Activated T-cell treated with anti-CD3 and anti-CD28 coated beads, Interleukin-2, amount 50 U/mL, for 4 hours (primary cell): Measurements from ENCODE around the gene CRIP1. TPM values are rescaled to one million over a fixed set of nuclear protein-coding genes. Genes with fewer than 3 reads are reported as not detected.

ENCODE experiments used
- ATAC-seq, 2 donors: fragments of 200-7000 bp; cut with Tn5 transposase; one replicate each; pipeline ENCODE4 v1.10.0; 2021
- DNase-seq: peaks from one replicate; pipeline ENCODE4 v3.0.0-alpha.2; 2020
- H3K27me3 Mint-ChIP-seq: one replicate; pipeline ENCODE4 v1.8.0; 2021; ENCODE audit warnings: low read depth, mixed read lengths
- H3K36me3 Mint-ChIP-seq: one replicate; pipeline ENCODE4 v1.8.0; 2022; ENCODE audit warnings: mixed read lengths; ENCODE audit not compliant: insufficient read depth
- H3K4me1 Mint-ChIP-seq: one replicate; pipeline ENCODE4 v1.8.0; 2021; ENCODE audit warnings: low read depth, mixed read lengths
- H3K4me3 Mint-ChIP-seq: one replicate; pipeline ENCODE4 v1.8.0; 2021; ENCODE audit warnings: mild to moderate bottlenecking, moderate library complexity, mixed read lengths
- H3K9me3 Mint-ChIP-seq: one replicate; pipeline ENCODE4 v1.8.0; 2021; ENCODE audit warnings: mixed read lengths
- total RNA-seq, 3 donors: library from RNA; stranded (reverse); gene quantifications; one replicate each; pipeline ENCODE4 v1.2.1, GENCODE V29; 2021

Gene CRIP1
- total RNA-seq, 3 donors from 2014 or later: 24.9 to 43.9 (median 33.5) TPM

DNA sequence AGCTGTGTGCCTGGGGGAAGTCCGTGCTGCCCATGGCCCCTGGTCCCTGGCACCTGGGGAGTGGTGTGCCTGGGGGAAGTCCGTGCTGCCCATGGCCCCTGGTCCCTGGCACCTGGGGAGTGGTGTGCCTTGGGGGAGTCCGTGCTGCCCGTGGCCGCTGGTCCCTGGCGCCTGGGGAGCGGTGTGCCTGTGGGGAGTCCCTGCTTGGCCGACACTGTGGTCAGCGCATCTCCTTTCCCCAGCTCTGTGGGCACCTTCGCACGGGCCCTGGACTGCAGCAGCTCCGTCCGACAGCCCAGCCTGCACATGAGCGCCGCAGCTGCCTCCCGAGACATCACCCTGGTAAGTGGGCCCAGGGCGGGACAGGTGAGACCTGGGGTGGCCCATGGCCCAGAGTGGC, 26.6 kb upstream of the CRIP1 start:
- H3K4me1 Mint-ChIP-seq: no peaks in the 10 kb centered on the region
- H3K36me3 Mint-ChIP-seq: peaks cover 6% of the 10 kb centered on the region

DNA sequence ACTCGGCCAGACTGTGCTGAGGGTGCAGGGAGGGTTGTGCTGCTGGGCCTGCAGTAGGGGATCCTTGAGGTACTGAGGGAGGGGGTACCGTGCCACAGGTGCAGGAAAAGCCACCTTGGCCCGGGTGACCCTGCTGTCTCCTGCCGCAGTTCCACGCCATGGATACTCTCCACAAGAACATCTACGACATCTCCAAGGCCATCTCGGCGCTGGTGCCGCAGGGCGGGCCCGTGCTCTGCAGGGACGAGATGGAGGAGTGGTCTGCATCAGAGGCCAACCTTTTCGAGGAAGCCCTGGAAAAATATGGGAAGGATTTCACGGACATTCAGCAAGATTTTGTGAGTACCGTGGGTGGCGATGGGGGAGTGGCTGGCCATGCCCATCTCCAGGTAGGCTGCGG, 26.1 kb upstream of the CRIP1 start:
- Mint-ChIP-seq H3K4me1 (no peaks in the 10 kb centered on the region), H3K4me3 (no peak overlapping the region), H3K36me3 (peaks cover 2% of the 10 kb centered on the region), H3K9me3 (no peaks in the 10 kb centered on the region), H3K27me3 (no peaks in the 10 kb centered on the region)
- DNase-seq (no peak), ATAC-seq (no peak)

More for the DNA sequence above, 26.6 kb upstream of the CRIP1 start:
- H3K27me3 Mint-ChIP-seq: no peaks in the 10 kb centered on the region
- DNase-seq (no peak), ATAC-seq (no peak)
- H3K4me3 Mint-ChIP-seq: no peak overlapping the region
- no peaks in the 10 kb centered on the region for H3K9me3 Mint-ChIP-seq

DNA sequence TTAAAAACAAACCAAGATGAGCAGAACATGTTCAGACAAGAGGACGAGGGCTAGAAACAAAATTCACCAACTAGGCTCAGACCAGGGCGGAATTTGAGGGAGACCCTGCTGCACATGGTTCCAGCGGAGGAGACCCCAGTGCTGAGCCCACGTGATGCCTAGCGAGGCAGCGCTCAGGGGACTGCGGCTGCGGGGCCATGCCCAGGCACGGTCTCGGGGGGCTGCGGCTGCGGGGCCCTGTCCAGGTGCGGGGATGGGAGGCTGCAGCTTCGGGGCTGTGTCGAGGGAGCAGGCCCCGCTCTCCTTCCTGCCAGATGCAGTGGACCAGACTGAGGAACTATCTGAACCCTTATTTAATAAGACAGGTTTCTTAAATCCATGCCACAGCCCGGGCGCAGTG, 24.8 kb upstream of the CRIP1 start:
- no peaks in the 10 kb centered on the region for H3K9me3 Mint-ChIP-seq
- no peak overlapping the region for H3K4me3 Mint-ChIP-seq
- no peaks in the 10 kb centered on the region for H3K4me1 Mint-ChIP-seq
- DNase-seq: no peak
- no peaks in the 10 kb centered on the region for H3K27me3 Mint-ChIP-seq
- H3K36me3 Mint-ChIP-seq: no peaks in the 10 kb centered on the region
- ATAC-seq: no peak

DNA sequence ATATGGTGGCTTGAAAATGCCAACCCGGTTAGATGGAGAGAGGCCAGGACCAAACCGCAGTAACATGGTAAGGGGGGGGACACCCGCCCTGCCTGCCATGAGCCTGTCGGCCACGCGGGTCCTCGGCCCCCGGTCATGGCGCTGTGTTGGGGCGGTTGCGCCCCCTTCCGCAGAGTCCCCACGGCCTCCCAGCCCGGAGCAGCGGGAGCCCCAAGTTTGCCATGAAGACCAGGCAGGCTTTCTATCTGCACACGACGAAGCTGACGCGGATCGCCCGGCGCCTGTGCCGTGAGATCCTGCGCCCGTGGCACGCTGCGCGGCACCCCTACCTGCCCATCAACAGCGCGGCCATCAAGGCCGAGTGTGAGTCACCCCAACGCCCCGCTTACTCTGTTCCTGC, 22.2 kb upstream of the CRIP1 start:
- Mint-ChIP-seq H3K9me3 (no peaks in the 10 kb centered on the region), H3K27me3 (no peaks in the 10 kb centered on the region), H3K4me1 (no peaks in the 10 kb centered on the region), H3K36me3 (no peaks in the 10 kb centered on the region), H3K4me3 (no peak overlapping the region)
- no peak for DNase-seq
- ATAC-seq: no peak

DNA sequence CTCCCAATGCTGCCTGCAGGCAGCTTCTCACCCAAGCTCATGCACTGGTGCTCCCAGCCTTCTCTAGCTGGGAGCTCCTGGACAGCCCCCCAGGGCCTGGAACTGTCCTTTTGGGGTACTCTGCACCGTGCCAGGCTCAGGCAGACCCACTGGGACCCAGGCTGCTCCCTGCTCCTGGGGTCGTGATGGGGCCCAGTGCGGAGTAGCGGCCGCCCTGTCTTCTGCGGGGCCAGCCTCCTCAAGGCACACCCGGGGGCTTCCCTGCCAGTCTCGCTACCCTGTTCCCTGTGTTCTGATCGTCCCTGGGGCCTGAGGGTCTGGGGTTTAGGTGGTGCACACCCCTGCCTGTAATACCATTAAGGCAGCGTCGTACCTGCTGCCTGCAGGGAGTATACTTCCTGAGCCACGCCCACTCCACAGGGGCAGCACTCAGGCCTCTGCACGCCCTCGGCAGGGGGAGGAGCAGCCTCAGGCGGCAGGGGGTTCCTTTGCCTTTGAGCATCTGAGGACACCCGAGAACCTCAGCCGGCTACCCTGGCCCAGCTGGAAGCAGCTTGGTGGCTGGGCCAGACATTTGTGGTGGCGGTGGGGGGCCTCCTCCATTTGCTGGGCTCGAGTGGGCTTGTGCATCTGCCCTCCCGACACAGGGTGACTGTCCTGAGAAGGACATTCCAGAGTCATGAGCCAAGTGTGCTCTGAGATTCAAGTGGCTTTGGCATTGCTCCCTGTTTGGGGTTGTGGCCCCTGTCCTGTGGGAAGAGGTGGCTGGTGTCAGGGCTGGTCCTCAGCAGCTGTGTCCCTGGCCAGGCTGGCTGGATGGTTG, 21.3 kb upstream of the CRIP1 start:
- no peak for DNase-seq
- no peak for ATAC-seq
- no peak overlapping the region for H3K4me3 Mint-ChIP-seq
- no peaks in the 10 kb centered on the region for H3K4me1 Mint-ChIP-seq
- no peaks in the 10 kb centered on the region for H3K27me3 Mint-ChIP-seq
- no peaks in the 10 kb centered on the region for H3K9me3 Mint-ChIP-seq
- no peaks in the 10 kb centered on the region for H3K36me3 Mint-ChIP-seq

DNA sequence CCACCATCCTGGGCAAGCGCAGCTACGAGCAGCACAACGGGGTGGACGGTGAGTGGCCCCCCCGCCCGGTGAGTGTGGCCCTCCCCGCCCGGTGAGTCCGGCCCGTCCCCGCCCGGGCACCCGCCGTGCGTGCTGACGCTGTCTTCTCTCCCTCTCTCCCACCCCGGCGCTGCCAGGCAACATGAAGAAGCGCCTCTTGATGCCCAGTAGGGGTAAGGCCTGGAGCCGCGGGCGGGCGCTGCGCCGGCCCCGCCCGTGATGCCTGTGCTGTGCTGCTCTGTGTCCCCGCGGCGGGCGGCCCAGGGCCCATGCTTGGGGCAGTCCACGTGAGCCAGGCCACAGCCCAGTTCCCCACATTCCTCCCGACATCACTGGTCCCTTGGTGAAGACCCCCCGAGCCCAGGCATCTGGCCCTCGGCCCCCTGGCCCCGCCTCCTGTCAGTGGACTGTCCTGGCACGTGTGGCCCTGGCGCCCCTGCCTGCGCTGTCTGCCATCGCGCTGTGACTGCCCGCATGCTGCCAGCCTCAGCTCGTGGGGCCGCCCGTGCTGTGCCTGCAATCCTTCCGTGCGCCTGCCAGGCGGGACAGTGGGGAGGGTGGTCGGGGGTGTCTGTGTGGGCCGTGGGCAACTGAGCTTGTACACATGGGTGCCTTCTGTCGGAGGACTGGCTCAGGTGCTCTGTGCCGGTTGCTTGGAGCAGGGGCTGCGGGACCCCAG, 20.0 kb upstream of the CRIP1 start:
- Mint-ChIP-seq H3K36me3 (no peaks in the 10 kb centered on the region), H3K4me1 (no peaks in the 10 kb centered on the region), H3K4me3 (no peak overlapping the region), H3K27me3 (no peaks in the 10 kb centered on the region), H3K9me3 (no peaks in the 10 kb centered on the region)
- DNase-seq (no peak), ATAC-seq (no peak)

DNA sequence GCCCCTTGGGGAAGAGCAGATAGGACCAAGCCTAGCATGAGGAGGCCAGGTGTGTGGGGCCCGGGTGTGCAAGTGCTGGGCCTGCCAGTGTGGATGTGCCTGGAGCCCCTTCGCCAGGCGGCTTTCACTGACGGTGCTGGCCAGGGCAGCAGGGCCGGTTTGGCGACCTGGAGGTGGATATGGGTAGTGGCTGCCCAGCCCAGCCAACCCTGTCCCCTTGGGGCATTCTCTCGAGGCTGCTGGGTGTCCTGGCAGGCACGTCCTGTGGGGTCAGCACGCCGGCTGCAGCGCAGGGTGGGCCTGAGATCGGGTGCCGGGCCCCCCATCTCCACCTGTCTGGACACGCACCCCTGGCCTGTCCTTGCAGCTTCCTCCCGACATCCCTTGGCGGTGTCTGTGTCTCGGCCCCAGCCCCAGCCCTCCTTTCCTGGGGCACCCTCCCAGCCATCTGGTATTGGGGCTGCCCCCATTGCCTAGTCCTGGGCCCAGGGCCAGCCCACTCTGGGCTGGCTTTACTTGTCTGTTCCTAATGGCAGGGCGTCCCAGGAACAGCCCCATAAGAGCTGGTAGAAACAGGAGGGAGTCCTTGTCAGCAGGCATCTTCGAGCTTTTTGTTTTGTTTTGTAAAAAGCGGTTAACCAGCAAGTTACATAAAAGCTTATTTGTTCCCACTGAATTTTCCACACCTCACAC, 19.3 kb upstream of the CRIP1 start:
- Mint-ChIP-seq H3K9me3 (no peaks in the 10 kb centered on the region), H3K4me3 (no peak overlapping the region), H3K36me3 (no peaks in the 10 kb centered on the region), H3K4me1 (no peaks in the 10 kb centered on the region), H3K27me3 (no peaks in the 10 kb centered on the region)
- DNase-seq (no peak), ATAC-seq (no peak)

DNA sequence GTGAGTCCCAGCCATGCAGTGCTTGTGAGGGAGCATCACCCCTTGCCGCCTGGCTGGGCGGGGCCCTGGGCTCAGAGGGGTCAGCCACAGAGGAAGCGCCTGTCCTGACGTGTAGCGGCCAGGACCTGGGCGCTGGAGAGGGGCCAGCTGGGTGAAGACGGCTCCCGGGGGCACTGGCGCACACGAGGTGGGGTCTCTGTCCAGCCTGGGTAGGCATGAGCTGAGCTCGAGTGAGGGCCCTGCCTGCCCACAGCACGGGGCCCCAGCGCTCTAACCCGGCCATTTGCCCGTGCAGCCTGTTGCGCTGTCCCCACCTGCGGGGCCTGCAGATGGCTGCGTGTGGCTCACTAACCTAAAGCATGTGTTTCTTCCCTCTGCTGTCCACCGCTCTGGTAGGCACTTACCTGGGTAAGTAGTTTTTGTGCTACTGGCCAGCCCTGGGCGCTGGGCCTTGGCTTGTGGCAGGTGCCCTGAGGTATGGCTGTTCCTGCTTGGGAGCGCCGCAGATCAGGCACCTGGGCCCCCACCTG, 18.7 kb upstream of the CRIP1 start:
- Mint-ChIP-seq H3K36me3 (no peaks in the 10 kb centered on the region), H3K4me3 (no peak overlapping the region), H3K27me3 (no peaks in the 10 kb centered on the region), H3K4me1 (no peaks in the 10 kb centered on the region), H3K9me3 (no peaks in the 10 kb centered on the region)
- no peak for DNase-seq
- no peak for ATAC-seq

DNA sequence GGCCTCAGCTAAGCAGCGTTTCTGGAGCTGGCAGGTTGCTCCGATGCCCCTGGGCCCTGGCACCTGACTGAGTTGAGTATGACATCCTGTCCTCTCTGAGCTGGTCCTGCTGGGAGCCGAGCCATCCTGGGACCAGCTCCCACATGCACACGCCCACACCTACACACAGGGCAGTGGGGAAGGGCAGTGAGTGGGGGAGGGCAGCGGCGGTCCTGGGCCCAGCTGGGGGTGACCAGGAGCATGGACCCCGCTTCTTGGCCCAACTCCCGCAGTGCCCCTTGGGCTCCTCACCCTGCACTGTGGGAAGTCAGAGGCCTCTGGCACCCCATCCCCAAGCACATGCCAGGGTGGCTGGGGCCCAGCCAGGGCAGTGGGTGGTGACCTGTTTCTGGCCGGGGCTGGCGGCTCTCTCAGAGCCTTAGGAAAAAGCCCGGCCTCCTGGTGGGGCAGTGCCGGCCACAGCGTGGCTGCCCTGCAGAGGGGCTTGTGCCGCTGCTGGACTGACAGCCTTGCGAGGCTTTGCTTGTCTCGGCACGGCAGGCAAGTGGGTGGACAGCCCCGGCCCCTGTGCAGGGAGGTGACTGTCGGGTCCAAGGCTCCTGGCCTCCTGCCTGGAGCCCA, 18.0 kb upstream of the CRIP1 start:
- H3K36me3 Mint-ChIP-seq: no peaks in the 10 kb centered on the region
- no peaks in the 10 kb centered on the region for H3K9me3 Mint-ChIP-seq
- DNase-seq (no peak), ATAC-seq (no peak)
- no peaks in the 10 kb centered on the region for H3K27me3 Mint-ChIP-seq
- no peaks in the 10 kb centered on the region for H3K4me1 Mint-ChIP-seq
- no peak overlapping the region for H3K4me3 Mint-ChIP-seq

DNA sequence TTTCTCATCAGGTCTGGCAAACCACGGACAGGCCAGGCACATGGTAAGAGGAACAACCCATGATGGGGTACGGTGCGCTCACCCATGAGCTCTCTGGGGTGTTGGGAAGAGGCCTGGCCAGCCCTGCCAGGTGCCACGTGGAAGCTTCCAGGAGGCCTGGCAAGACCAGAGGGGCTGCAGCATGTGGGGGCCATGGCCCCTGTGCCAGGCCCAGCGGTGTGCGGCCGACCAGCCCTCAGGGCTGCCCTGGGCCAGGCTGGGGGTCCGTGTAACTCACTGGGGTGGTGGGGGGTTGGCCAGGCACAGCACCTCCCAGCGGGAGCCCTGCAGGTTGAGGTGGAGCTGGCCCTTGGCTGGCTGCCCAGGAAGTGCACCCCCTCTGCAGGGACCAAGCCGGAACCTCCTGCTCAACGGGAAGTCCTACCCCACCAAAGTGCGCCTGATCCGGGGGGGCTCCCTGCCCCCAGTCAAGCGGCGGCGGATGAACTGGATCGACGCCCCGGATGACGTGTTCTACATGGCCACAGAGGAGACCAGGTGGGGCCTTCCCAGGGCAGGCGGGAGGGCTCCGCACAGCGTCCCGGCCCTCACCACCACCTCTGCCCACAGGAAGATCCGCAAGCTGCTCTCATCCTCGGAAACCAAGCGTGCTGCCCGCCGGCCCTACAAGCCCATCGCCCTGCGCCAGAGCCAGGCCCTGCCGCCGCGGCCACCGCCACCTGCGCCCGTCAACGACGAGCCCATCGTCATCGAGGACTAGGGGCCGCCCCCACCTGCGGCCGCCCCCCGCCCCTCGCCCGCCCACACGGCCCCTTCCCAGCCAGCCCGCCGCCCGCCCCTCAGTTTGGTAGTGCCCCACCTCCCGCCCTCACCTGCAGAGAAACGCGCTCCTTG, 17.0 kb upstream of the CRIP1 start:
- no peaks in the 10 kb centered on the region for H3K4me1 Mint-ChIP-seq
- ATAC-seq (no peak), DNase-seq (no peak)
- H3K9me3 Mint-ChIP-seq: no peaks in the 10 kb centered on the region
- H3K36me3 Mint-ChIP-seq: no peaks in the 10 kb centered on the region
- no peaks in the 10 kb centered on the region for H3K27me3 Mint-ChIP-seq
- H3K4me3 Mint-ChIP-seq: no peak overlapping the region

DNA sequence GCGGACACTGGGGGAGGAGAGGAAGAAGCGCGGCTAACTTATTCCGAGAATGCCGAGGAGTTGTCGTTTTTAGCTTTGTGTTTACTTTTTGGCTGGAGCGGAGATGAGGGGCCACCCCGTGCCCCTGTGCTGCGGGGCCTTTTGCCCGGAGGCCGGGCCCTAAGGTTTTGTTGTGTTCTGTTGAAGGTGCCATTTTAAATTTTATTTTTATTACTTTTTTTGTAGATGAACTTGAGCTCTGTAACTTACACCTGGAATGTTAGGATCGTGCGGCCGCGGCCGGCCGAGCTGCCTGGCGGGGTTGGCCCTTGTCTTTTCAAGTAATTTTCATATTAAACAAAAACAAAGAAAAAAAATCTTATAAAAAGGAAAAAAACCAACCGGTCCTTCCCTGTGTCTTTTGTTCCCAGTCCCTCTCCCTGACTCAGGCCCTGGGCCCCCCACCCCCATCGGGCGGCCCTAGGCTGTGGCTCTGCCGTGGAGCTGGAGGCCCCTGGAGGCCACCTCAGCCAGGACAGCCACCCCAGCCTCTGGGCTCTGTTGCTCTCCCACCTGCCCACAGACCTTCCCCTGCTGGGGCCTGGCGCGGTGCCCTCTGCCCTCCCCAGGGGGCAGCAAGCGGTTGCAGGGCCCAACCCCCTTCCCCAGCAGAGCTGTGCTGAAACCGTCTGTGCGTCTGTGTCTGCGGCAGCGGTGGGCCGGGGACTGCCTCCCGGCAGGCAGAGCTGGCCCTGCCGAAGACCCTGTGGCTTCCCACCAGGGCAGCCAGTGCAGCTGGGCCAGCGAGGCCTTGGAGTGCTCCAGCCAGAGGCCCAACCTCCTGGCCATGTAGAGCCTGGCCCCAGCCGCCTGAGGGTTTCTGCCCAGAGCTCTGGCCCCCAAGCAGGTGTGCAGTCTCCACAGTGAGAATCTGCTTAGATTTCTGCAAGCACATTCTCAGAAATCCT, 16.1 kb upstream of the CRIP1 start:
- DNase-seq (no peak), ATAC-seq (no peak)
- no peak overlapping the region for H3K4me3 Mint-ChIP-seq
- no peaks in the 10 kb centered on the region for H3K36me3 Mint-ChIP-seq
- H3K27me3 Mint-ChIP-seq: no peaks in the 10 kb centered on the region
- no peaks in the 10 kb centered on the region for H3K4me1 Mint-ChIP-seq
- H3K9me3 Mint-ChIP-seq: no peaks in the 10 kb centered on the region

DNA sequence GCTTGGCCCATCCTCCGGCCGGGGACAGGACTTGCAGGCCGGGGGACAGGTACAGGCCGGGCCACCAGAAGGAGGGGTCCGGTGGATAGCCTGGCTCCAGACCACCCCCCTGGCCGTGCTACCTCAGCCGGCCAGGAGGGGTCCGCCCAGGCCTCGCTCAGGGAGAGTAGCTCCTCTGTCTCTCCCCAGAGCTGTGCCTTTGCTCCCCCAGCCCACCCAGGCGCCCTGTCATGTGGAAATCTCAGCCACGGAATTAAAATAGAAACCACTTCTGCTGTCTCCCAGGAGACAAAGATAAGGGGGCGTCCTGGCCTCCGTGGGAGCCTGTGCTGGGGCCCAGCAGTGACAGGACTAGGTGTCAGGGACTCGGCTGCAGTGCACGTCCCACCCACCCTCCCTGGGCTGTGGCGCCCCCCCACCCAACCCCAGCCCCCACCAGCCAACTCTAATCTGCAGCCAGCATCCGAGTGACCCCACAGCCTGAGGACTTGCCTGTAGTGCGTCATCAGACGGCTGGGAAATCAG, 15.3 kb upstream of the CRIP1 start:
- no peak for ATAC-seq
- Mint-ChIP-seq H3K27me3 (no peaks in the 10 kb centered on the region), H3K4me3 (no peak overlapping the region), H3K4me1 (peaks cover 6% of the 10 kb centered on the region), H3K9me3 (no peaks in the 10 kb centered on the region), H3K36me3 (no peaks in the 10 kb centered on the region)
- no peak for DNase-seq
